ENCODE results near the gene DNAJB1. TPM values are rescaled to one million over a fixed set of nuclear protein-coding genes. Genes with fewer than 3 reads are reported as not detected.

The DNAJB1 gene
- total RNA-seq, 4 donors from 2014 or later, result 12.3 to 27.3 (median 16.6) TPM

DNA sequence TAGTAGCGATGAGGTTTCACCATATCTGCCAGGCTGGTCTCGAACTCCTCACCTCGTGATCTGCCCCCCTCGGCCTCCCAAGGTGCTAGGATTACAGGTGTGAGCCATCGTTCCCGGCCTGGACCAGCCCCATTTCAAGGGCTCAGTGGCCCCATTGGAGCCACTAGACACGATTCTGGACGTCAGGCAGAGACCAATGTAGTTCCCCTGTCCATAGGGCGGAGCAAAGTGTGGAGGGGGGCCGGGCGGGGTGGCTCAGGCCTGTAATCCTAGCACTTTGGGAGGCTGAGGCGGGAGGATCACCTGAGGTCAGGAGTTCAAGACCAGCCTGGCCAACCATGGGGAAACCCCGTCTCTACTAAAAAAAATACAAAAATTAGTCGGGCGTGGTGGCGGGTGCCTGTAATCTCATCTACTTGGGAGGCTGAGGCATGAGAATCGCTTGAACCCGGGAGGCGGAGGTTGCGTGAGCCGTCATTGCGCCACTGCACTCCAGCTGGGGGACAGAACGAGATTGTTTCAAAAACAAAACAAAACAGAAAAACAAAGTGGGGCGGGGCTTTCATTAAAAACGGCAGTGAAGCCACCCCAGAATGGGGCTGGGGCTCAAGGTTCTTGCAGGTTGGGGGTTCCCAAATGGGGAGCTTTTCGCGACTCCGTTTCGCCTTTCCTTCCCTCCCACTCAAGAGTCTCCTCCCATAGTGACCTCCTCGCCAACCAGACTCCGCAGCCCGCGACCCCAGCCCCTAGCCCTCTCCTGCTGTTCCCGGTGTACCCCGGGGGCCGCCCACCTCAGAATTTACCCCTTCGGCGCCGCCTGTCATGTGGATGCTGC, 10.4 kb upstream of the DNAJB1 start:
- TF ChIP-seq, protein P1, sequence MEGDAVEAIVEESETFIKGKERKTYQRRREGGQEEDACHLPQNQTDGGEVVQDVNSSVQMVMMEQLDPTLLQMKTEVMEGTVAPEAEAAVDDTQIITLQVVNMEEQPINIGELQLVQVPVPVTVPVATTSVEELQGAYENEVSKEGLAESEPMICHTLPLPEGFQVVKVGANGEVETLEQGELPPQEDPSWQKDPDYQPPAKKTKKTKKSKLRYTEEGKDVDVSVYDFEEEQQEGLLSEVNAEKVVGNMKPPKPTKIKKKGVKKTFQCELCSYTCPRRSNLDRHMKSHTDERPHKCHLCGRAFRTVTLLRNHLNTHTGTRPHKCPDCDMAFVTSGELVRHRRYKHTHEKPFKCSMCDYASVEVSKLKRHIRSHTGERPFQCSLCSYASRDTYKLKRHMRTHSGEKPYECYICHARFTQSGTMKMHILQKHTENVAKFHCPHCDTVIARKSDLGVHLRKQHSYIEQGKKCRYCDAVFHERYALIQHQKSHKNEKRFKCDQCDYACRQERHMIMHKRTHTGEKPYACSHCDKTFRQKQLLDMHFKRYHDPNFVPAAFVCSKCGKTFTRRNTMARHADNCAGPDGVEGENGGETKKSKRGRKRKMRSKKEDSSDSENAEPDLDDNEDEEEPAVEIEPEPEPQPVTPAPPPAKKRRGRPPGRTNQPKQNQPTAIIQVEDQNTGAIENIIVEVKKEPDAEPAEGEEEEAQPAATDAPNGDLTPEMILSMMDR (IDR thresholded peaks at IDR 0.05 in 4 of 5, conservative IDR thresholded peaks at IDR 0.05 in 1 of 5), result no peak
- TF ChIP-seq POLR2A (IDR thresholded peaks at IDR 0.05), result no peak
- H3K27ac ChIP-seq, result peak overlapping the region; percentile 85 to 98 (median 96)
- H3K27me3 ChIP-seq, result no peaks in the 10 kb centered on the region
- in situ Hi-C loops (cut with MboI; ENCODE audit: low sequenced_read_pairs in 4 of 4) (no loop called here), intact Hi-C loops (cut with DNase I; ENCODE audit: low total_unique reads) (loop anchor here (1.0 kb wide), 1 partner anchor 10 kb away; the partner anchor contains the start of gene DNAJB1)
- peak overlapping the region; percentile 76 to 84 (median 82) for H3K4me3 ChIP-seq
- ATAC-seq (peak in 1 of 2 donors; percentile 10), DNase-seq (no peak)
- no peaks in the 10 kb centered on the region for H3K9me3 ChIP-seq
- H3K4me1 ChIP-seq, result peaks cover 24 to 37% of the 10 kb centered on the region in 2 donors
- no peaks in the 10 kb centered on the region for H3K36me3 ChIP-seq

DNA sequence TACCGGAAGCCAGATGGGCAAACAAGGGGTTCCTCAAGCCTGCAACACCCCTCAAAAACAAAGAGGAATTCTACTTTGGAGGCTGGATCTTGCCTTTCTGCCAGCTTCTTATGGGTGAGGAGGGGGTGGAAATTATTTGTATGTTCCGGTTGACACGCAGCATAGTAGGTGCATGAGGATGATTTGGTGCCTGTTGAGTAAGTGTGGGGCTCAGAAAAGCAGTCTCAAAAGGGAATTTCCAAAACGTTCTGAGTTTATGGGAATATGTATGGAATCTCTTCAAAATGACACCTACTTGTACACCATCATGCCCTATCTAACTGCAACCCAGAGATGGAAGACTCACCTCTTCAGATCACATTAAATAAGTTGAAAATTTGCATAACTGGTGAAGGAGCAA, 8.2 kb upstream of the DNAJB1 start:
- H3K4me3 ChIP-seq, result no peak overlapping the region
- no peak for ATAC-seq
- H3K27me3 ChIP-seq, result no peaks in the 10 kb centered on the region
- peak overlapping the region in 2 of 4 donors; percentile 85 to 98 for H3K27ac ChIP-seq
- H3K9me3 ChIP-seq, result no peaks in the 10 kb centered on the region
- DNase-seq, result no peak
- in situ Hi-C loops (cut with MboI; ENCODE audit: low sequenced_read_pairs in 4 of 4), result no loop called here
- intact Hi-C loops (cut with DNase I; ENCODE audit: low total_unique reads), result no loop called here
- H3K4me1 ChIP-seq, result peaks cover 14 to 19% of the 10 kb centered on the region in 2 donors
- TF ChIP-seq, protein P1 (IDR thresholded peaks at IDR 0.05 in 4 of 5, conservative IDR thresholded peaks at IDR 0.05 in 1 of 5), result no peak
- no peak for TF ChIP-seq POLR2A (IDR thresholded peaks at IDR 0.05)
- H3K36me3 ChIP-seq, result no peaks in the 10 kb centered on the region

DNA sequence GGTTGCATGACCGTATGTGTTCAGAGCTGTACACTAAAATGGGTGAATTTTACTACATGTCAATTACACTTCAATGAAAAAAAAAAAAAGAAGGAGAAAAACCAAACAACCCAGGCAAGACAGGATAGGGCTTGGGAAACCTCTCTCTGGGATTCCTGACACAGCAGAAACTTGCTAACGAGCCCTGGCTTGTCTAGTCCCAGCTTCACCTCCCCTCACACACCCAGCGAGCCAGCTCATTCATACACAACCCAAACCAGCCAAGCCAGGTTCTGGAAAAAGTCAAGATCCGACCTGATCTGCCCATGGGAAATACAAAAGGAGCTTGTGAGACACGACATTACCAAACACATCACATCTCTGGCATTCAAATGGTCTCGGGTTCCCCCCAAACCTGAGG, 7.5 kb upstream of the DNAJB1 start:
- peaks cover 7 to 13% of the 10 kb centered on the region in 2 donors for H3K4me1 ChIP-seq
- no peak for DNase-seq
- no peaks in the 10 kb centered on the region for H3K27me3 ChIP-seq
- no peak overlapping the region for H3K4me3 ChIP-seq
- no peaks in the 10 kb centered on the region for H3K9me3 ChIP-seq
- intact Hi-C loops (cut with DNase I; ENCODE audit: low total_unique reads) (no loop called here), in situ Hi-C loops (cut with MboI; ENCODE audit: low sequenced_read_pairs in 4 of 4) (no loop called here)
- no peak for TF ChIP-seq POLR2A (IDR thresholded peaks at IDR 0.05)
- TF ChIP-seq, protein P1 (IDR thresholded peaks at IDR 0.05 in 4 of 5, conservative IDR thresholded peaks at IDR 0.05 in 1 of 5), result no peak
- ATAC-seq, result no peak
- no peaks in the 10 kb centered on the region for H3K36me3 ChIP-seq
- peak overlapping the region in 1 of 4 donors; percentile 85 for H3K27ac ChIP-seq

DNA sequence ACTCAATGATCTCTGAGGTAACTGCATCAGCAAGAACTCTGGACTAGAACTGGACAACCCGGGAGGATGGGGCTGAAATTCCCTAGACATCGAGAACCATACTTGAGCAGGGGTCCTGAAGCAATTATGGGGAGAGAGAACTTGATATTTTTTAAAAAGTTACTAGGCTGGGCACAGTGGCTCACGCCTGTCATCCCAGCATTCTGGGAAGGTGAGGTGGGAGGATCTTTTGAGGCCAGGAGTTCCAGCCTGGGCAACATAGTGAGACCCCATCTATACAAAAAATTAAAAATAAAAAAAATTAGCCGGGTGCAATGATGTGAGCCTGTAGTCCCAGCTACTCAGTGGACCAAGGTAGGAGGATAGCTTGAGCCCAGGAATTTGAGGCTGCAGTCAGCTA, 2.3 kb upstream of the DNAJB1 start:
- H3K4me3 ChIP-seq, result no peak overlapping the region
- peaks cover 24% of the 10 kb centered on the region in 2 donors for H3K4me1 ChIP-seq
- H3K27me3 ChIP-seq, result no peaks in the 10 kb centered on the region
- peak overlapping the region; percentile 95 to 100 (median 98) for H3K27ac ChIP-seq
- H3K9me3 ChIP-seq, result no peaks in the 10 kb centered on the region
- DNase-seq (no peak), ATAC-seq (no peak)
- H3K36me3 ChIP-seq, result peaks cover 0 to 10% of the 10 kb centered on the region in 2 donors
- in situ Hi-C loops (cut with MboI; ENCODE audit: low sequenced_read_pairs in 4 of 4), result no loop called here
- intact Hi-C loops (cut with DNase I; ENCODE audit: low total_unique reads), result no loop called here
- TF ChIP-seq, protein P1 (IDR thresholded peaks at IDR 0.05 in 4 of 5, conservative IDR thresholded peaks at IDR 0.05 in 1 of 5), result no peak
- no peak for TF ChIP-seq POLR2A (IDR thresholded peaks at IDR 0.05)
